Middle frontal gyrus (tissue), 1 donor: Measurements from ENCODE around the gene UNC45A.
"Not testable (repeated sequence)": the region's sequence is repeated elsewhere in the genome, so short reads cannot be mapped to it uniquely, and the experiment has no call there.

Experiments used
- DNase-seq: peaks from one replicate; pipeline ENCODE4 v3.0.0-alpha.2; 2015; ENCODE audit warnings: low spot score; ENCODE audit errors: extremely low spot score

Gene UNC45A

GRCh38 chr15:90915808-90916440 is 19.2 kb upstream of the UNC45A start:
- no peak for DNase-seq

- DNase-seq, result no peak
Measured at GRCh38 chr15:90916461-90916860, 18.6 kb upstream of the UNC45A start.

GRCh38 chr15:90917569-90917968 is 17.5 kb upstream of the UNC45A start:
- DNase-seq, result no peak

- no peak for DNase-seq
Measured at GRCh38 chr15:90918034-90918788, 16.9 kb upstream of the UNC45A start.

- DNase-seq, result no peak
Measured at GRCh38 chr15:90918835-90919234, 16.2 kb upstream of the UNC45A start.

GRCh38 chr15:90921887-90922286 is 13.2 kb upstream of the UNC45A start:
- DNase-seq, result no peak

GRCh38 chr15:90922712-90923322 is 12.3 kb upstream of the UNC45A start:
- DNase-seq, result not testable (repeated sequence)

- DNase-seq, result no peak
Measured at GRCh38 chr15:90924375-90924774, 10.7 kb upstream of the UNC45A start.

GRCh38 chr15:90926766-90927165 is 8.3 kb upstream of the UNC45A start:
- DNase-seq, result not testable (repeated sequence)

GRCh38 chr15:90928106-90928505 is 7.0 kb upstream of the UNC45A start:
- not testable (repeated sequence) for DNase-seq

GRCh38 chr15:90929246-90930019 is 5.7 kb upstream of the UNC45A start:
- no peak for DNase-seq

- no peak for DNase-seq
Measured at GRCh38 chr15:90930861-90931574, 4.1 kb upstream of the UNC45A start.

GRCh38 chr15:90931575-90931827 is 3.6 kb upstream of the UNC45A start:
- no peak for DNase-seq

GRCh38 chr15:90931828-90932659 is 3.0 kb upstream of the UNC45A start, which contains the start of gene HDDC3:
Gene HDDC3 (minus strand): TSS chr15:90932549. CDS start chr15:90932540, 9 bp downstream.
- peak; percentile 78 for DNase-seq

- DNase-seq, result no peak
Measured at GRCh38 chr15:90932660-90932991, 2.5 kb upstream of the UNC45A start.

GRCh38 chr15:90933301-90933700 is 1.8 kb upstream of the UNC45A start:
- DNase-seq, result no peak

GRCh38 chr15:90934256-90934948 is 683 bp upstream of the UNC45A start:
- peak; percentile 80 for DNase-seq

GRCh38 chr15:90936823-90937222 is 1.7 kb downstream of the UNC45A start:
- no peak for DNase-seq

GRCh38 chr15:90938261-90938660 is 3.2 kb downstream of the UNC45A start:
- no peak for DNase-seq

- DNase-seq, result no peak
Measured at GRCh38 chr15:90939756-90940155, 4.7 kb downstream of the UNC45A start.
